Sigmoid colon (tissue), 4 donors: ENCODE results near the gene SATB2.

Source experiments
- CTCF ChIP-seq, 4 experiments: fragments of 450-650 bp in 3 of 4; fragments of 200-600 bp in 1 of 4; IDR thresholded peaks; one replicate each; pipeline ENCODE4 v1.5.1; 2016 to 2019; ENCODE audit warnings: antibody characterized with exemption in 4 of 4, mild to moderate bottlenecking in 3 of 4, moderate library complexity in 2 of 4
- POLR2A ChIP-seq, 2 donors: fragments of 450-650 bp; IDR thresholded peaks; one replicate each; pipeline ENCODE4 v1.6.1; 2016; ENCODE audit warnings: antibody characterized with exemption in 2 of 2, mild to moderate bottlenecking in 2 of 2, moderate library complexity in 2 of 2
- POLR2AphosphoS5 ChIP-seq, 4 donors: sonication (generic); formaldehyde crosslinking; IDR thresholded peaks; one replicate each; pipeline ENCODE4 v1.6.1; 2017; ENCODE audit warnings: antibody characterized with exemption in 4 of 4

DNA sequence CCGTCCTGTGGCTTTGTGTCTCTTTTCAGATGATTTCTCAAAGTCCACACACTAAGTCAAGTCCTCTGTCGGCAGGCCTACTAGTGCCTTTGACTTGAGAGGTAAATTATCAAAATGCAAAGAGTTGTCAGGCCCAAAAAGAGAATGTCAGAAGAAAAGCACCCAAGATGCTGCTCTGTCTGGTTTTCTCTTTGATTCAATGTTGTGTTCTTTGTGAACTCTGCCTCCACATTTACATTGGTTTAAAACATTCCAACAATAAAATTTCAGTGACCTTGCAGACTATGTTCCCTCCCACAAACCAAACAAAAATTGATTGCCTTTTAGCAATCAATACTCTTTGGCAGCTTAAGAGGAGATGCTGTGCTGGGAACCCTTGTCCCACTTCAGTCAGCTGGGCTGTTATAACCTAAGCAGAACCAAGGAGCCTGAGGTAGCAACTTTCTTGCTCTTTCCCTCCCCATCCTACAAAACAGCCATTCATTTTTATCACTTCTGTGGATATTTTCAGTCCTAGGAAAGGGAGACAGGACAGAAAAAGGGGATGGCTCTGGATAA is 19.6 kb upstream of the SATB2 start:
- TF ChIP-seq CTCF (IDR thresholded peaks at IDR 0.05): no peak
- no peak for TF ChIP-seq POLR2AphosphoS5 (IDR thresholded peaks at IDR 0.05)
- TF ChIP-seq POLR2A (IDR thresholded peaks at IDR 0.05): no peak
